ENCODE results near the gene HYOU1.

Gene HYOU1

DNA sequence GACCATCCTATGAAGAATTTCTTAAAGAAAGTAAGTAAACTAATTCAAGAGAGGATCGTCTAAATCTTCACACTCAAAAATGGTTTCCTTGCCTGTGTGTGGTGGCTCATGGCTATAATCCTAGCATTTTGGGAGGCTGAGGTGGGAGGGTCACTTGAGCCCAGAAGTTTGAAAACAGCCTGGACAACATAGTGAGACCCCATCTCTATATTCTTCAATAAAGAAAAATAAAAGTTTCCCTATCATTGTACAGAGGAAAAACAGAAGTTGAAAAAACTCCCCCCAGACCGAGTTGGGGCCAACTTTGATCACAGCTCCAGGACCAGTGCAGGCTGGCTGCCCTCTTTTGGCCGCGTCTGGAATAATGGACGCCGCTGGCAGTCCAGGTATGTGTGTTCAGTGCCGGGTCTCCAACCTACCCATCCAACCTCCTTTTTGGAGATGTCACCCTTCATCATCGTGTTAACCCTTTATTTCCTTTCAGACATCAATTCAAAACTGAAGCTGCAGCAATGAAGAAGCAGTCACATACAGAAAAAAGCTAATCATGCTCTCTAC lies 41.9 kb downstream of the HYOU1 start:
- H3K27ac ChIP-seq (ENCODE audit: low read length): no peak overlapping the region
- H4K20me1 ChIP-seq (ENCODE audit: insufficient read depth, low read length): peaks cover 22% of the 10 kb centered on the region
- no peak for TF ChIP-seq CTCF (IDR thresholded peaks at IDR 0.05; ENCODE audit: borderline replicate concordance, extremely low read depth, low read length, poor library complexity, severe bottlenecking)
- TF ChIP-seq EZH2 (IDR thresholded peaks at IDR 0.05; ENCODE audit: borderline replicate concordance, low read depth, low read length, severe bottlenecking): no peak
- no peak overlapping the region for H2AFZ ChIP-seq (ENCODE audit: low read depth, low read length)
- DNase-seq: no peak
- H3K4me3 ChIP-seq (ENCODE audit: low read depth in 1 of 2, low read length in 2 of 2): no peak overlapping the region
- H3K4me2 ChIP-seq (ENCODE audit: insufficient read depth, low read length): no peak overlapping the region; the same call in 1 of the 2 replicates
- no peaks in the 10 kb centered on the region for H3K27me3 ChIP-seq (ENCODE audit: insufficient read depth, low read length, poor library complexity)
- H3K36me3 ChIP-seq (ENCODE audit: insufficient read depth, low read length): peaks cover 72% of the 10 kb centered on the region
- H3K9me3 ChIP-seq (ENCODE audit: insufficient read depth, low read length, severe bottlenecking): no peaks in the 10 kb centered on the region
- H3K79me2 ChIP-seq (ENCODE audit: insufficient read depth, low read length): peaks cover 50% of the 10 kb centered on the region
- ATAC-seq (ENCODE audit: insufficient read depth, low read depth): no peak
- peaks cover 27% of the 10 kb centered on the region for H3K4me1 ChIP-seq (ENCODE audit: insufficient read depth, low read length)
- H3K9ac ChIP-seq (ENCODE audit: low read depth, low read length): no peak overlapping the region

GRCh38 chr11:119014209-119014924 lies 42.6 kb downstream of the HYOU1 start:
- DNase-seq (no peak), ATAC-seq (ENCODE audit: insufficient read depth, low read depth) (no peak)
- no peak overlapping the region for H3K9ac ChIP-seq (ENCODE audit: low read depth, low read length)
- H3K27me3 ChIP-seq (ENCODE audit: insufficient read depth, low read length, poor library complexity): no peaks in the 10 kb centered on the region
- H3K9me3 ChIP-seq (ENCODE audit: insufficient read depth, low read length, severe bottlenecking): no peaks in the 10 kb centered on the region
- H4K20me1 ChIP-seq (ENCODE audit: insufficient read depth, low read length): peaks cover 18% of the 10 kb centered on the region
- peaks cover 76% of the 10 kb centered on the region for H3K36me3 ChIP-seq (ENCODE audit: insufficient read depth, low read length)
- H3K4me2 ChIP-seq (ENCODE audit: insufficient read depth, low read length): no peak overlapping the region
- H3K79me2 ChIP-seq (ENCODE audit: insufficient read depth, low read length): peaks cover 42% of the 10 kb centered on the region
- H2AFZ ChIP-seq (ENCODE audit: low read depth, low read length): no peak overlapping the region
- no peak overlapping the region for H3K27ac ChIP-seq (ENCODE audit: low read length)
- H3K4me3 ChIP-seq (ENCODE audit: low read depth in 1 of 2, low read length in 2 of 2): no peak overlapping the region
- H3K4me1 ChIP-seq (ENCODE audit: insufficient read depth, low read length): peaks cover 20% of the 10 kb centered on the region
- no peak for TF ChIP-seq EZH2 (IDR thresholded peaks at IDR 0.05; ENCODE audit: borderline replicate concordance, low read depth, low read length, severe bottlenecking)
- TF ChIP-seq CTCF (IDR thresholded peaks at IDR 0.05; ENCODE audit: borderline replicate concordance, extremely low read depth, low read length, poor library complexity, severe bottlenecking): no peak

GRCh38 chr11:119012629-119013170 lies 44.3 kb downstream of the HYOU1 start:
- Histone ChIP-seq H3K27ac (ENCODE audit: low read length) (no peak overlapping the region), H3K36me3 (ENCODE audit: insufficient read depth, low read length) (peaks cover 73% of the 10 kb centered on the region), H3K79me2 (ENCODE audit: insufficient read depth, low read length) (peaks cover 30% of the 10 kb centered on the region), H3K4me3 (ENCODE audit: low read depth in 1 of 2, low read length in 2 of 2) (no peak overlapping the region), H3K4me1 (ENCODE audit: insufficient read depth, low read length) (peaks cover 18% of the 10 kb centered on the region), H3K9me3 (ENCODE audit: insufficient read depth, low read length, severe bottlenecking) (no peaks in the 10 kb centered on the region), H3K4me2 (ENCODE audit: insufficient read depth, low read length) (no peak overlapping the region), H3K9ac (ENCODE audit: low read depth, low read length) (no peak overlapping the region), H2AFZ (ENCODE audit: low read depth, low read length) (no peak overlapping the region), H4K20me1 (ENCODE audit: insufficient read depth, low read length) (peaks cover 15% of the 10 kb centered on the region), H3K27me3 (ENCODE audit: insufficient read depth, low read length, poor library complexity) (no peaks in the 10 kb centered on the region)
- DNase-seq (no peak), ATAC-seq (ENCODE audit: insufficient read depth, low read depth) (0 out of 3 replicates have a peak, but pooled peaks have one; percentile 16)
- no peak for TF ChIP-seq EZH2 (IDR thresholded peaks at IDR 0.05; ENCODE audit: borderline replicate concordance, low read depth, low read length, severe bottlenecking)
- no peak for TF ChIP-seq CTCF (IDR thresholded peaks at IDR 0.05; ENCODE audit: borderline replicate concordance, extremely low read depth, low read length, poor library complexity, severe bottlenecking)

Measured in DND-41 (cell line).